ENCODE measurements around the gene RC3H2.

RC3H2 gene

GRCh38 chr9:122930541-122931225, 25.5 kb upstream of the RC3H2 start:
- Histone ChIP-seq H3K36me3 (replicated peaks) (no peaks in the 10 kb centered on the region), H3K27ac (peak overlapping the region; percentile 82), H3K4me3 (ENCODE audit: low read depth, low read length) (peak overlapping the region; percentile 87), H3K27me3 (replicated peaks) (no peaks in the 10 kb centered on the region)
- DNase-seq, result no peak
- in situ Hi-C loops (cut with HindIII; ENCODE audit: low pct_ligation_motif_present, low sequenced_read_pairs), result no loop called here
- TF ChIP-seq, protein P1, sequence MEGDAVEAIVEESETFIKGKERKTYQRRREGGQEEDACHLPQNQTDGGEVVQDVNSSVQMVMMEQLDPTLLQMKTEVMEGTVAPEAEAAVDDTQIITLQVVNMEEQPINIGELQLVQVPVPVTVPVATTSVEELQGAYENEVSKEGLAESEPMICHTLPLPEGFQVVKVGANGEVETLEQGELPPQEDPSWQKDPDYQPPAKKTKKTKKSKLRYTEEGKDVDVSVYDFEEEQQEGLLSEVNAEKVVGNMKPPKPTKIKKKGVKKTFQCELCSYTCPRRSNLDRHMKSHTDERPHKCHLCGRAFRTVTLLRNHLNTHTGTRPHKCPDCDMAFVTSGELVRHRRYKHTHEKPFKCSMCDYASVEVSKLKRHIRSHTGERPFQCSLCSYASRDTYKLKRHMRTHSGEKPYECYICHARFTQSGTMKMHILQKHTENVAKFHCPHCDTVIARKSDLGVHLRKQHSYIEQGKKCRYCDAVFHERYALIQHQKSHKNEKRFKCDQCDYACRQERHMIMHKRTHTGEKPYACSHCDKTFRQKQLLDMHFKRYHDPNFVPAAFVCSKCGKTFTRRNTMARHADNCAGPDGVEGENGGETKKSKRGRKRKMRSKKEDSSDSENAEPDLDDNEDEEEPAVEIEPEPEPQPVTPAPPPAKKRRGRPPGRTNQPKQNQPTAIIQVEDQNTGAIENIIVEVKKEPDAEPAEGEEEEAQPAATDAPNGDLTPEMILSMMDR (IDR thresholded peaks at IDR 0.05; ENCODE audit: low read depth, low read length, missing control alignments), result no peak

GRCh38 chr9:122929796-122930354, 24.7 kb upstream of the RC3H2 start:
- DNase-seq, result no peak
- no peaks in the 10 kb centered on the region for H3K27me3 ChIP-seq (replicated peaks)
- H3K27ac ChIP-seq, result no peak overlapping the region
- in situ Hi-C loops (cut with HindIII; ENCODE audit: low pct_ligation_motif_present, low sequenced_read_pairs), result no loop called here
- no peak overlapping the region for H3K4me3 ChIP-seq (ENCODE audit: low read depth, low read length)
- H3K36me3 ChIP-seq (replicated peaks), result no peaks in the 10 kb centered on the region
- TF ChIP-seq, protein P1 (IDR thresholded peaks at IDR 0.05; ENCODE audit: low read depth, low read length, missing control alignments), result no peak

DNA sequence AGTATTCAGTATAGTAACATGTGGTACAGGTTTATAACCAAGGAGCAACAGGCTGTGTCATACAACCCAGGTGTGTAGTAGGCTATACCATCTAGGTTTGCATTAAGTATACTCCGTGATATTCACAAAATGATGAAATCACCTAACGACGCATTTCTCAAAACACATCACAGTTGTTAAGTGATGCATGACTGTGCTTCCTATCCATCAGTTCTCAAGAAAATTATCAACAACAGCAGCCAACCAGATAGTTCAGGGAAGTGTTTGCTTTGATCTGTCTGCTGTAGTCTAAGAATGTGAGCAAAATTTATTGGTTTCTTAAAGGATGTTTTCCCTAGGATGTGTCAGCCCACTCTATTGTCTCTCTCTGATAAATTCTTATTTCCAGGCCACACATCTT, 18.8 kb upstream of the RC3H2 start:
- no peak overlapping the region for H3K4me3 ChIP-seq (ENCODE audit: low read depth, low read length)
- H3K36me3 ChIP-seq (replicated peaks), result peaks cover 8% of the 10 kb centered on the region
- no peak overlapping the region for H3K27ac ChIP-seq
- in situ Hi-C loops (cut with HindIII; ENCODE audit: low pct_ligation_motif_present, low sequenced_read_pairs), result no loop called here
- DNase-seq, result no peak
- TF ChIP-seq, protein P1 (IDR thresholded peaks at IDR 0.05; ENCODE audit: low read depth, low read length, missing control alignments), result no peak
- H3K27me3 ChIP-seq (replicated peaks), result no peaks in the 10 kb centered on the region

DNA sequence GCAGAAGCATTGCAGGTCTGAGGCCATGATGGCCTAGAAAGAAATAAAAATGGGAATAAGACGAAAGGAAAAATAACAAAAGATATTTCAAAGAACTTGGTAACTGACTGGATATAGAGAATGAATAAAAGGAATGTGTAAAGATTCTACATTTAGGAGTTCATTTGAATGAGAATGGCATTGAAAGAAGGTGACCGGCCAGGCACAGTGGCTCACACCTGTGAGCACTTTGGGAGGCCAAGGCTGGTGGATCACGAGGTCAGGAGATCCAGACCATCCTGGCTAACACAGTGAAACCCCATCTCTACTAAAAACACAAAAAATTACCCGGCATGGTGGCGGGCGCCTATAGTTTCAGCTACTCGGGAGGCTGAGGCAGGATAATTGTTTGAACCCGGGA, 17.6 kb upstream of the RC3H2 start:
- in situ Hi-C loops (cut with HindIII; ENCODE audit: low pct_ligation_motif_present, low sequenced_read_pairs), result no loop called here
- Histone ChIP-seq H3K27me3 (replicated peaks) (no peaks in the 10 kb centered on the region), H3K27ac (no peak overlapping the region), H3K4me3 (ENCODE audit: low read depth, low read length) (no peak overlapping the region), H3K36me3 (replicated peaks) (peaks cover 12% of the 10 kb centered on the region)
- DNase-seq, result no peak
- TF ChIP-seq, protein P1 (IDR thresholded peaks at IDR 0.05; ENCODE audit: low read depth, low read length, missing control alignments), result no peak

DNA sequence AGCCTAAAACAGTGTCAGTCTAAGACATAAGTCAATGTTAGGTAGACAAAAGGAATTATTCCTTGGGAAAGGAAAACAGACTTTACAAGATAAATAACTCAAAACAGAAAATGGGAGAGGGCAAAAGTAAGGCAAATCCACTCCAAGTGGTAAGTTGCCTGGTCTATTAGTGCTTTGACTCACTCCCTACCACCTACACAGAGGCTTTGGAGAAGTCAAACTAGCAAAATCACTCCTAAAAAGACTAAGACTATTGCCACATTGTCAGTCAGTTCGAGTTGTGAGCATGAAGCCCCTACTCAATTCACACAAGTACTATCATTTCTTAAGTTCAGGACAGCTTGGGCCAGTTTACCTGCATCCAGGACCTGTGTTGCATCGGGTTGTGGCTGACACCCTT, 13.2 kb upstream of the RC3H2 start:
- in situ Hi-C loops (cut with HindIII; ENCODE audit: low pct_ligation_motif_present, low sequenced_read_pairs), result no loop called here
- H3K27me3 ChIP-seq (replicated peaks), result no peaks in the 10 kb centered on the region
- H3K36me3 ChIP-seq (replicated peaks), result peaks cover 12% of the 10 kb centered on the region
- H3K4me3 ChIP-seq (ENCODE audit: low read depth, low read length), result no peak overlapping the region
- no peak for DNase-seq
- H3K27ac ChIP-seq, result no peak overlapping the region
- TF ChIP-seq, protein P1 (IDR thresholded peaks at IDR 0.05; ENCODE audit: low read depth, low read length, missing control alignments), result no peak

Data from brain microvascular endothelial cell (primary cell).